Measurements from ENCODE around the gene XPO1.
"Not testable (repeated sequence)": the region's sequence is repeated elsewhere in the genome, so short reads cannot be mapped to it uniquely, and the experiment has no call there.

Gene XPO1

GRCh38 chr2:61510674-61511671 lies 27.2 kb downstream of the XPO1 start:
- H3K27me3 Mint-ChIP-seq: no peaks in the 10 kb centered on the region
- H3K4me3 Mint-ChIP-seq: no peak overlapping the region
- H3K36me3 Mint-ChIP-seq (ENCODE audit: low read depth): peaks cover 50% of the 10 kb centered on the region
- DNase-seq (no peak), ATAC-seq (no peak)
- no peak overlapping the region for H3K27ac Mint-ChIP-seq
- H3K4me1 Mint-ChIP-seq: peaks cover 3% of the 10 kb centered on the region
- H3K9me3 Mint-ChIP-seq: no peaks in the 10 kb centered on the region

GRCh38 chr2:61504949-61505348 lies 33.2 kb downstream of the XPO1 start:
- H3K27ac Mint-ChIP-seq: no peak overlapping the region
- peaks cover 3% of the 10 kb centered on the region for H3K4me1 Mint-ChIP-seq
- no peaks in the 10 kb centered on the region for H3K9me3 Mint-ChIP-seq
- DNase-seq: no peak
- no peak for ATAC-seq
- H3K4me3 Mint-ChIP-seq: no peak overlapping the region
- no peaks in the 10 kb centered on the region for H3K27me3 Mint-ChIP-seq
- peaks cover 32% of the 10 kb centered on the region for H3K36me3 Mint-ChIP-seq (ENCODE audit: low read depth)

DNA sequence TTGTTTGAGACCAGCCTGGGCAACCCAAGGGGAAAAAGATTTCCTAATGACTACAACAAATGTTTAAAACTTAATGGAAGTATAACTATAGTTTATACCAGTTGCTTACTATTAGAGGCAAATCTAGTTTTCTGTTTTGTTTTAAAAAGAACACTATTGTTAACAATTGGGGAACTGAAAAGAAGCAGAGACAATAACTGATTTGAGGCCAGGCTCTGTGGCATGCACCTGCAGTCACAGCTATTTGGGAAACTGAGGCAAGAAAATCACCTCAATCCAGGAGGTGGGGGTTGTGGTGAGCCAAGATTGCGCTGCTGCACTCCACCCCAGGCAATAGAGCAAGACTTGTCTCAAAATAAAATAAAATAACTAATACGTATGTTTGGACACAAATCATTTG lies 39.1 kb downstream of the XPO1 start:
- Mint-ChIP-seq H3K36me3 (ENCODE audit: low read depth) (peaks cover 55% of the 10 kb centered on the region), H3K4me1 (peaks cover 20% of the 10 kb centered on the region), H3K27ac (no peak overlapping the region), H3K4me3 (no peak overlapping the region), H3K27me3 (no peaks in the 10 kb centered on the region), H3K9me3 (no peaks in the 10 kb centered on the region)
- DNase-seq (no peak), ATAC-seq (no peak)

DNA sequence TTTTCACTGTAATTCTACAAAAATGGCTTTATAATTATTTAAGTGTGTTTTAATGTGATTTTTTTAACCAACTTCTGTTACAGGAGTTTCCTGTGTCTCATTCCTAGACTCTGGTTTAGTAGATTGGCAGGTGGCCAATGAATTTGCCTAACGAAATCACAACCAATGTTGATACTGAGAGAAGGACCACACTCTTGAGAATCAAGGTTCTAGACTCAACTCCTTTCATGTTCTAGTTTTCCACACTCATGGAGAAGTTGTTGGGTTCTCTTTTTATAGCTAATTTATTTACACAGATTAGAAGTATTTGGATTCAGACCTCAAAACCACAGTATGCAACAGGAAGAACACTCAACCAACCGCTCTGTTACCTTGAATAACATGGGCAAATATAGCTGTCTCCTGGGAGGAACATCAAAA lies 44.6 kb downstream of the XPO1 start:
- no peaks in the 10 kb centered on the region for H3K27me3 Mint-ChIP-seq
- peak overlapping the region; percentile 73 for H3K27ac Mint-ChIP-seq
- no peaks in the 10 kb centered on the region for H3K9me3 Mint-ChIP-seq
- no peak overlapping the region for H3K4me3 Mint-ChIP-seq
- peaks cover 67% of the 10 kb centered on the region for H3K36me3 Mint-ChIP-seq (ENCODE audit: low read depth)
- DNase-seq (no peak), ATAC-seq (no peak)
- peaks cover 27% of the 10 kb centered on the region for H3K4me1 Mint-ChIP-seq

GRCh38 chr2:61492476-61492875 lies 45.7 kb downstream of the XPO1 start:
- no peaks in the 10 kb centered on the region for H3K27me3 Mint-ChIP-seq
- no peak overlapping the region for H3K4me3 Mint-ChIP-seq
- no peaks in the 10 kb centered on the region for H3K9me3 Mint-ChIP-seq
- peaks cover 24% of the 10 kb centered on the region for H3K4me1 Mint-ChIP-seq
- no peak for DNase-seq
- peak overlapping the region; percentile 67 for H3K27ac Mint-ChIP-seq
- H3K36me3 Mint-ChIP-seq (ENCODE audit: low read depth): peaks cover 71% of the 10 kb centered on the region
- no peak for ATAC-seq

- H3K36me3 Mint-ChIP-seq (ENCODE audit: low read depth): peaks cover 74% of the 10 kb centered on the region
- DNase-seq: no peak
- H3K9me3 Mint-ChIP-seq: no peaks in the 10 kb centered on the region
- no peak overlapping the region for H3K27ac Mint-ChIP-seq
- H3K4me1 Mint-ChIP-seq: no peaks in the 10 kb centered on the region
- H3K27me3 Mint-ChIP-seq: no peaks in the 10 kb centered on the region
- H3K4me3 Mint-ChIP-seq: no peak overlapping the region
- no peak for ATAC-seq
Observed at GRCh38 chr2:61485281-61485680, 52.9 kb downstream of the XPO1 start.

DNA sequence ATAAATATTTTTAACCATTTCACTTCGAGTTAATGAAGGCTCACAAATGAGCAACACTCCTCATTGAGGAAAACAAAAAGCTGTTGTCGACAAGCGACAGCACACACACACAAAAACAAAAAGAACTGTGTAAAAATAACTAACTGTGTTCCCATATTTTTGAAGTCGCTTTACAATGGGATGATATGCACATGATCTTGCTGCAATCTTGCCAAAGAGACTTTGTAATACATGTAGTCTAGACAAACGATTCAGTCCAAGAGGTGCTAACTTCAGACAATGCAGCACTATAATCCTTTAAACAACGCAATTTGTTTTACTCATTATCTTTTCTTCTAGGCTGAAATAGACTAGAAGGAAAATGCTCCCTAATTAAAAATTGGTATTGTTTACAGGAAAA lies 60.1 kb downstream of the XPO1 start:
- Mint-ChIP-seq H3K27me3 (no peaks in the 10 kb centered on the region), H3K4me3 (no peak overlapping the region), H3K36me3 (ENCODE audit: low read depth) (peaks cover 44% of the 10 kb centered on the region), H3K27ac (no peak overlapping the region), H3K9me3 (no peaks in the 10 kb centered on the region), H3K4me1 (peaks cover 2% of the 10 kb centered on the region)
- ATAC-seq (no peak), DNase-seq (no peak)

- H3K4me1 Mint-ChIP-seq, H3K9me3 Mint-ChIP-seq, DNase-seq, H3K4me3 Mint-ChIP-seq, H3K27me3 Mint-ChIP-seq, ATAC-seq: not testable (repeated sequence)
- Mint-ChIP-seq H3K36me3 (ENCODE audit: low read depth) (peaks cover 37% of the 10 kb centered on the region), H3K27ac (peak overlapping the region; percentile 55)
Observed at GRCh38 chr2:61476929-61477589, 61.1 kb downstream of the XPO1 start.

GRCh38 chr2:61471905-61472805 lies 66.0 kb downstream of the XPO1 start:
- Mint-ChIP-seq H3K27ac (peak overlapping the region; percentile 90), H3K4me1 (peaks cover 31% of the 10 kb centered on the region), H3K36me3 (ENCODE audit: low read depth) (peaks cover 16% of the 10 kb centered on the region), H3K27me3 (no peaks in the 10 kb centered on the region), H3K4me3 (peak overlapping the region; percentile 91), H3K9me3 (no peaks in the 10 kb centered on the region)
- ATAC-seq (no peak), DNase-seq (no peak)

- peak; percentile 92 for ATAC-seq
- H3K36me3 Mint-ChIP-seq (ENCODE audit: low read depth): peaks cover 12% of the 10 kb centered on the region
- no peaks in the 10 kb centered on the region for H3K27me3 Mint-ChIP-seq
- peak within 1 kb of the TSS; percentile 90 for H3K27ac Mint-ChIP-seq
- H3K4me3 Mint-ChIP-seq: peak within 1 kb of the TSS; percentile 91
- no peaks in the 10 kb centered on the region for H3K9me3 Mint-ChIP-seq
- DNase-seq: peak; percentile 93
- H3K4me1 Mint-ChIP-seq: peaks cover 32% of the 10 kb centered on the region
Observed at GRCh38 chr2:61470965-61471904, 66.9 kb downstream of the XPO1 start, which contains the start of gene USP34. TSS of gene USP34 (minus strand) at chr2:61471087. CDS start at chr2:61470692, 395 bp downstream.

DNA sequence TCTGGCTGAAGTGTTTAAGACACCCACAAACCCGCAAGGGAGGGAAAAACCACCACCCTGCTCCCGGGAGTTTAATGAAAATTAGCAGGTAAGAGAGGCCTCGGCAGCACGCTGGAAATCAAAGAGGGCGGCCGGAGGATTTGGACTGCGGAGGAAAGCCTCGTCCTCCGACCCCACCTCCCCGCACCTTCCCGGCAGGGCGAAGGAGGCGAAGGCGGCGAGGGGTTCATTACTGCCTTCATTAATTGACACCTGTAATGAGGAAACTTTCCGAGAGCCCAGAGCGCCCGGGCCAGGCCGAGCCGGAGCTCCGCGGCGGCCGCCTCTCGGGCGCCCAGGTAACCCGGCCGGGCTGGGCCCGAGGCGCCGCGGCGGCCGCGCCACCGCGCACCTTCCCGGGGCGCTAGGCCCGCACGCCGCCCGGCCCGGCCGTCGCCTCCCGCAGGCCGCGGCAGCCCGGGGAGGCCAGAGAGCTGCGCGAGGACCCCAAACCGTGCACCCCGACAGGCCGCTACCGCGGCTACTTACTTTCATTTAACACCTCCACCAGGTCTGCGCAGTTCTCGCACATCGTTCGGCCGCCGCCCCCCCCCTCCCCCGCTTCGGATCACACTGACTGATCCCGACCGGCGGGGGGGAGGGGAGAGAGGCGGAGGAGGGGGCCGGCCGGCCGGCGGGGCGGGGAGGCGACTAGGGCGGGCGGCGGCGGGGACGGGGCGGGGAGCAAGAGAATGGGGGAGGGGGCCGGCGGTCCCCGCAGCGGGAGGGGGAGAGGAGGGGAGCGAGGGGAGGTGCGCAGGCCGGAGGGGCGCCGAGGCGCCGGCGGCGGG lies 67.8 kb downstream of the XPO1 start:
- H3K4me1 Mint-ChIP-seq: peaks cover 35% of the 10 kb centered on the region
- H3K27me3 Mint-ChIP-seq: no peaks in the 10 kb centered on the region
- peak overlapping the region; percentile 86 for H3K27ac Mint-ChIP-seq
- peaks cover 12% of the 10 kb centered on the region for H3K36me3 Mint-ChIP-seq (ENCODE audit: low read depth)
- H3K9me3 Mint-ChIP-seq: no peaks in the 10 kb centered on the region
- ATAC-seq: peak; percentile 33
- peak overlapping the region; percentile 88 for H3K4me3 Mint-ChIP-seq
- peak; percentile 86 for DNase-seq

DNA sequence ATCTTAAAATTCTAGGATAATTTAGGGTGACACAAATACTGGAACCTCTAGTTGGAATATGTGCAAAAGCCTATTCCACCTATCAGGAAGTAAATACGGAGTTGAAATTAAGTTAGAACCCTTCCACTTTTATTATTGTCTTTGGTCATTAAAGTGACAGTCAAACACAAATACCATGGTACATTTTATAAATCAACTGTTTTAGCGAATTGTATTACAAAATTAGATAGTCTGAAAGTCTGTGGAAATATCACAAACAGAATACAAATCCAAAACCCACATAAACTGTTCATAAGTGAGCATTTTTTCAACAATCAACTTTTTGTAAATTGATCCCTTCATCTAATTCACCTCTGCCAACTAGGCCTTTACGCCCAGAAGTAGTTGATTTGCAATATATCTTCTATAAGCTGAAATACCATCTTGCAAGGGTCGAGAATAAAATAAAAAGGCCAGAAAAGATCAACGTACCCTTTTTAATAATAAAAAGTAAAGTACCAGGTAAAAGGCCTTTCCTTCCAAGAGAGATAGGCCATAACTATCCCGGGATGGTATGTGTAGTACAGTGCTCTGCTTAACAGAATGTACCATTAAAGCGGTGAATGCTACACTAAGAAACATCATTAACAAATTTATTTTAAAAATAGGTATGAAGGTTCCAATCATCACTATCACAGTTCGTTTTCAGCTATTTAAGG lies 68.6 kb downstream of the XPO1 start:
- H3K4me1 Mint-ChIP-seq: peaks cover 41% of the 10 kb centered on the region
- no peaks in the 10 kb centered on the region for H3K27me3 Mint-ChIP-seq
- H3K27ac Mint-ChIP-seq: peak overlapping the region; percentile 86
- peak overlapping the region; percentile 88 for H3K4me3 Mint-ChIP-seq
- peaks cover 14% of the 10 kb centered on the region for H3K36me3 Mint-ChIP-seq (ENCODE audit: low read depth)
- ATAC-seq: no peak
- no peaks in the 10 kb centered on the region for H3K9me3 Mint-ChIP-seq
- DNase-seq: no peak

Data from activated naive CD8-positive, alpha-beta T cell treated with anti-CD3 and anti-CD28 coated beads, Interleukin-2, amount 50 U/mL, for 24 hours (primary cell).